Measurements from ENCODE around the gene RPRML.
A peak's percentile ranks its signal among the peaks of the same experiment; 100 is the strongest.

The RPRML gene

GRCh38 chr17:46942441-46943217, 36.4 kb downstream of the RPRML start:
- H3K36me3 ChIP-seq (ENCODE audit: control insufficient read depth in 1 of 2, insufficient read depth in 2 of 2, low read length in 2 of 2) = peaks cover 26 to 32% of the 10 kb centered on the region in 2 donors
- H3K27me3 ChIP-seq (ENCODE audit: low read depth, low read length) = no peaks in the 10 kb centered on the region
- no peak overlapping the region for H3K27ac ChIP-seq (ENCODE audit: low read length)
- no peaks in the 10 kb centered on the region for H3K9me3 ChIP-seq (ENCODE audit: control insufficient read depth in 1 of 2, low read length in 2 of 2)
- no peak overlapping the region for H3K4me3 ChIP-seq (ENCODE audit: low read depth in 1 of 2, low read length in 2 of 2)
- peaks cover 11 to 18% of the 10 kb centered on the region in 2 donors for H3K4me1 ChIP-seq (ENCODE audit: control insufficient read depth in 1 of 2, insufficient read depth in 2 of 2, low read length in 2 of 2)

GRCh38 chr17:46940692-46941404, 38.2 kb downstream of the RPRML start:
- Histone ChIP-seq H3K36me3 (ENCODE audit: control insufficient read depth in 1 of 2, insufficient read depth in 2 of 2, low read length in 2 of 2) (peaks cover 35 to 47% of the 10 kb centered on the region in 2 donors), H3K4me3 (ENCODE audit: low read depth in 1 of 2, low read length in 2 of 2) (no peak overlapping the region), H3K9me3 (ENCODE audit: control insufficient read depth in 1 of 2, low read length in 2 of 2) (no peaks in the 10 kb centered on the region), H3K27me3 (ENCODE audit: low read depth, low read length) (no peaks in the 10 kb centered on the region), H3K4me1 (ENCODE audit: control insufficient read depth in 1 of 2, insufficient read depth in 2 of 2, low read length in 2 of 2) (peaks cover 11 to 18% of the 10 kb centered on the region in 2 donors), H3K27ac (ENCODE audit: low read length) (no peak overlapping the region)

- Histone ChIP-seq H3K27me3 (ENCODE audit: low read depth, low read length) (no peaks in the 10 kb centered on the region), H3K9me3 (ENCODE audit: control insufficient read depth in 1 of 2, low read length in 2 of 2) (no peaks in the 10 kb centered on the region), H3K36me3 (ENCODE audit: control insufficient read depth in 1 of 2, insufficient read depth in 2 of 2, low read length in 2 of 2) (peaks cover 85 to 95% of the 10 kb centered on the region in 2 donors), H3K4me1 (ENCODE audit: control insufficient read depth in 1 of 2, insufficient read depth in 2 of 2, low read length in 2 of 2) (no peaks in the 10 kb centered on the region), H3K27ac (ENCODE audit: low read length) (peak overlapping the region; percentile 4), H3K4me3 (ENCODE audit: low read depth in 1 of 2, low read length in 2 of 2) (no peak overlapping the region)
Measured at GRCh38 chr17:46935658-46936266, 43.3 kb downstream of the RPRML start.

GRCh38 chr17:46931596-46931995, 47.5 kb downstream of the RPRML start:
- H3K4me1 ChIP-seq (ENCODE audit: control insufficient read depth in 1 of 2, insufficient read depth in 2 of 2, low read length in 2 of 2) = peaks cover 3 to 4% of the 10 kb centered on the region in 2 donors
- H3K36me3 ChIP-seq (ENCODE audit: control insufficient read depth in 1 of 2, insufficient read depth in 2 of 2, low read length in 2 of 2) = peaks cover 71 to 73% of the 10 kb centered on the region in 2 donors
- no peaks in the 10 kb centered on the region for H3K27me3 ChIP-seq (ENCODE audit: low read depth, low read length)
- no peaks in the 10 kb centered on the region for H3K9me3 ChIP-seq (ENCODE audit: control insufficient read depth in 1 of 2, low read length in 2 of 2)
- H3K4me3 ChIP-seq (ENCODE audit: low read depth in 1 of 2, low read length in 2 of 2) = no peak overlapping the region
- no peak overlapping the region for H3K27ac ChIP-seq (ENCODE audit: low read length)

DNA sequence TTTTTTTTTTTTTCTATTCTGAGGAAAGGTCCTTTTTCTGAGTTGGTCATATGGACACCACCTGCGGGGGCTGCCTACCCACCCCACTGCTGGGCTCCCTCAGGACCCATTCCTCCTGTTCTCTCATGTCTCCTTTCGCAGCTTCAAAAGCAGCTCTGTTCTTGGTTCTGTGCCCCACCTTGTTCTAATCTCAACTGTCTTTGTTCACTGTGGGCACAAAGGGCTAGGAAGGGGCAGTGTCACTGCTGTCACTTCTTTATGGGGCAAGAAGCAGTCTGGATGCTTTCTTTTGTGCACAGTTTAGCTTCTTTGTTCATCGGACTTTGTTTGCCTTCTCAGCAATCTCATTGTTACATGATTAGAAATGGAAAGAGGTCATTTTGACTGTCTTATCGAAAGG, 49.0 kb downstream of the RPRML start:
- Histone ChIP-seq H3K9me3 (ENCODE audit: control insufficient read depth in 1 of 2, low read length in 2 of 2) (no peaks in the 10 kb centered on the region), H3K27ac (ENCODE audit: low read length) (no peak overlapping the region), H3K36me3 (ENCODE audit: control insufficient read depth in 1 of 2, insufficient read depth in 2 of 2, low read length in 2 of 2) (peaks cover 55 to 58% of the 10 kb centered on the region in 2 donors), H3K4me3 (ENCODE audit: low read depth in 1 of 2, low read length in 2 of 2) (no peak overlapping the region), H3K4me1 (ENCODE audit: control insufficient read depth in 1 of 2, insufficient read depth in 2 of 2, low read length in 2 of 2) (peaks cover 8 to 16% of the 10 kb centered on the region in 2 donors), H3K27me3 (ENCODE audit: low read depth, low read length) (no peaks in the 10 kb centered on the region)

DNA sequence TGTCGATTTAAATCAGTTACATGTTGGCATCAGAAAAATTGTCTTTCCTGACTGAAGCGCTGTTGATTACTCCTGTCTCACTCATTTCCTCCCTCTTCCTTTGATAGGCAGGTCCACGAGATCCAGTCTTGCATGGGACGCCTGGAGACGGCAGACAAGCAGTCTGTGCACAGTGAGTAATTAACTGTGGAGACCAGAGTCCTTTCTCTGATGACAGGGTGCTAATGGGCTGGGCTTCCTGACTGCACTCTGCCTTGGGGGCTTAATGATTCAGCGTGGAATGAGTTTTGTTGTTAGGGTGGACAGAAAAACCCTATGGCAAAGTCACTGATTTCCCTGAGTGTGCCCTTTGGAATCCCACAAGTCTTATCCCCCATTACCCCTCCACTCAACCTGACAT, 49.6 kb downstream of the RPRML start:
- Histone ChIP-seq H3K27me3 (ENCODE audit: low read depth, low read length) (no peaks in the 10 kb centered on the region), H3K9me3 (ENCODE audit: control insufficient read depth in 1 of 2, low read length in 2 of 2) (no peaks in the 10 kb centered on the region), H3K36me3 (ENCODE audit: control insufficient read depth in 1 of 2, insufficient read depth in 2 of 2, low read length in 2 of 2) (peaks cover 49 to 51% of the 10 kb centered on the region in 2 donors), H3K4me1 (ENCODE audit: control insufficient read depth in 1 of 2, insufficient read depth in 2 of 2, low read length in 2 of 2) (peaks cover 8 to 23% of the 10 kb centered on the region in 2 donors), H3K27ac (ENCODE audit: low read length) (peak overlapping the region; percentile 22), H3K4me3 (ENCODE audit: low read depth in 1 of 2, low read length in 2 of 2) (no peak overlapping the region)

DNA sequence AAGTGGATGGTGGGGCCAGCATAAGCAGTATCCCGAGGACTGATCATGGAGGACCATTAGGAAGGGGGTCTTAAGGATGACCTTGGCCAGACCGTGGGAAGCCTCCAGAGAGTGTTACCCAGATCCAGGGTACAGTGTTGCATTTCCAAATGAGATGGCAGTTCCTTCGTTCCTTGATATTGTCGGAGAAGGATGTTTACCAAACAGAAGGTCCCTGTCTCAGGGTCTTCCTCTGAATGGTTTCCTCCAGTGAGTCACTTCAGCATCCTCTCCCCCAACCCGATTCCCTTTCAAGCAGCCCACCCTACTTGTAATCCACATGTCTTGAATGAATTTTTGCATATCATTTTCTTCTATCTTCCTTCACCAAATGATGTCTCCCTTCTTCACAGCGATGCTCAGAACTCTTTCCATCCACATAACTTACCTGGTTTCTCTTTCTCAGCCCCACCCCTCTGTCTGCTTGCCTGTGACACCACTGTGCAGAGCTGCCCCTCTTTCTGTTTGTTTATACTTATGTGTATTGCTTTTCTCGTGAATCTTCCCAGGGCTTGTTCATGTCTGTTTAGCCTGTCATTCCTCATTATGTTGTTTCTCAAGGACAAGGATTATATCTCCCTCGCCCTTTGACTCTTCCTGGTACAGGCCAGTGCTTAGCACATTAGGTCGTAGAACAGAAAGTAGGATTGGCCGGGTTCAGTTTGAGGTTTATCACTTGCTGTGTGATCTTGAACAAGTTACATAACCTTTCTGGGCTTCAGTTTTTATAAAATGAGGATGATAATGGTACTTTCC, 50.4 kb downstream of the RPRML start:
- peak overlapping the region; percentile 22 for H3K27ac ChIP-seq (ENCODE audit: low read length)
- no peaks in the 10 kb centered on the region for H3K9me3 ChIP-seq (ENCODE audit: control insufficient read depth in 1 of 2, low read length in 2 of 2)
- H3K4me3 ChIP-seq (ENCODE audit: low read depth in 1 of 2, low read length in 2 of 2) = no peak overlapping the region
- peaks cover 42 to 44% of the 10 kb centered on the region in 2 donors for H3K36me3 ChIP-seq (ENCODE audit: control insufficient read depth in 1 of 2, insufficient read depth in 2 of 2, low read length in 2 of 2)
- H3K27me3 ChIP-seq (ENCODE audit: low read depth, low read length) = no peaks in the 10 kb centered on the region
- H3K4me1 ChIP-seq (ENCODE audit: control insufficient read depth in 1 of 2, insufficient read depth in 2 of 2, low read length in 2 of 2) = peaks cover 8 to 30% of the 10 kb centered on the region in 2 donors

All from muscle layer of duodenum (tissue), 2 donors.